K562 (cell line): ENCODE measurements around the gene RBM7. TPM values are rescaled to one million over a fixed set of nuclear protein-coding genes. Genes with fewer than 3 reads are reported as not detected.

Experiments used
- ATAC-seq: fragments of 200-7000 bp; cut with Tn5 transposase; 3 replicates; pipeline ENCODE4 v1.9.1; 2020; ENCODE audit warnings: moderate library complexity
- Bru-seq: library from RNA; stranded (reverse); fragments of 400-500 nt; gene quantifications from one replicate; lab custom pipeline; 2021; lab: Mats Ljungman, UMichigan
- BruChase-seq, 2 experiments: library from RNA; stranded (reverse); fragments of 400-500 nt; gene quantifications; one replicate each; lab custom pipeline; 2021; lab: Mats Ljungman, UMichigan
- BruUV-seq: library from RNA; stranded (reverse); fragments of 400-500 nt; replicated peaks from 2 replicates; lab custom pipeline; 2021; lab: Mats Ljungman, UMichigan
- CTCF ChIA-PET: fragments of 300-600 bp; formaldehyde crosslinking; extraction: SDS; loops from one replicate; lab custom pipeline; 2021; ENCODE audit warnings: low intra/inter-chr PET ratio; lab: Yijun Ruan, JAX
- POLR2A ChIA-PET: fragments of 300-600, 350-650 bp; sonication (Branson Sonifier 250); formaldehyde crosslinking; extraction: SDS; loops from one replicate; lab custom pipeline; 2021; ENCODE audit warnings: antibody characterized with exemption, inconsistent platforms; lab: Yijun Ruan, JAX
- DNase-seq, 4 experiments: peaks; one replicate each; pipeline versions ENCODE4 v3.0.0 to v3.0.0-alpha.2; 2011 to 2018; ENCODE audit warnings: low spot score in 3 of 4, mixed read lengths in 3 of 4; ENCODE audit errors: extremely low read depth in 1 of 4
- FAIRE-seq: peaks from 2 replicates; lab custom pipeline; 2011; peaks lifted over from hg19 to GRCh38; lab: Jason Lieb, UNC
- H2AFZ ChIP-seq: 2 replicates; pipeline ENCODE4 v1.6.0; 2011; ENCODE audit warnings: low read depth, low read length, control low read depth, inconsistent platforms
- H3K27ac ChIP-seq: fragments of 200-600 bp; 3 replicates; pipeline ENCODE4 v1.8.0; 2011; ENCODE audit warnings: low read depth, mild to moderate bottlenecking, control low read depth, inconsistent platforms, low read length, moderate library complexity, mixed read lengths; ENCODE audit errors: extremely low read depth
- H3K27me3 ChIP-seq, 2 experiments: fragments of 300-600 bp in 1 of 2; 2 replicates in 1 of 2; 3 replicates in 1 of 2; pipeline versions ENCODE4 v1.6.0 to v1.8.0; 2011; ENCODE audit warnings: inconsistent platforms in 2 of 2, low read length in 2 of 2, mild to moderate bottlenecking in 1 of 2, mixed read lengths in 1 of 2, moderate library complexity in 1 of 2; ENCODE audit not compliant: control insufficient read depth in 2 of 2, insufficient read depth in 2 of 2
- H3K36me3 ChIP-seq: fragments of 300-600 bp; 3 replicates; pipeline ENCODE4 v1.8.0; 2011; ENCODE audit warnings: mild to moderate bottlenecking, low read length, inconsistent platforms; ENCODE audit not compliant: control insufficient read depth, insufficient read depth
- H3K4me1 ChIP-seq, 2 experiments: fragments of 200-600 bp in 1 of 2; replicated peaks in 1 of 2; 2 replicates in 1 of 2; 3 replicates in 1 of 2; pipeline versions ENCODE4 v1.5.1 to v1.8.0; 2011; ENCODE audit warnings: inconsistent platforms in 2 of 2, low read length in 2 of 2, mild to moderate bottlenecking in 1 of 2, mixed read lengths in 1 of 2, moderate library complexity in 1 of 2; ENCODE audit not compliant: control insufficient read depth in 2 of 2, insufficient read depth in 2 of 2
- H3K4me2 ChIP-seq: 2 replicates; pipeline ENCODE4 v1.6.1; 2011; ENCODE audit warnings: low read length, control low read depth, inconsistent platforms, mixed read lengths; ENCODE audit not compliant: insufficient read depth
- H3K4me3 ChIP-seq: fragments of 200-600 bp; sonication (generic), shearing (Covaris generic); 2 replicates; pipeline ENCODE4 v1.5.1; 2016; ENCODE audit warnings: control low read depth, inconsistent platforms
- H3K79me2 ChIP-seq: fragments of 200-600 bp; 3 replicates; pipeline ENCODE4 v1.8.0; 2011; ENCODE audit warnings: low read length, inconsistent platforms; ENCODE audit not compliant: control insufficient read depth, insufficient read depth
- H3K9ac ChIP-seq, 2 experiments: 2 replicates each; pipeline versions ENCODE4 v1.6.0 to v1.6.1; 2011; ENCODE audit warnings: low read depth in 2 of 2, low read length in 2 of 2, control low read depth in 1 of 2, inconsistent platforms in 1 of 2, mild to moderate bottlenecking in 1 of 2, mixed read lengths in 1 of 2; ENCODE audit not compliant: insufficient read depth in 1 of 2
- H3K9me1 ChIP-seq: one replicate; pipeline ENCODE4 v1.6.0; 2011; ENCODE audit warnings: inconsistent platforms, mild to moderate bottlenecking, low read length, moderate library complexity; ENCODE audit not compliant: control insufficient read depth, insufficient read depth
- H3K9me3 ChIP-seq: replicated peaks from 2 replicates; pipeline ENCODE4 v1.5.1; 2011; ENCODE audit warnings: low read depth, low read length, inconsistent platforms; ENCODE audit not compliant: control insufficient read depth, insufficient read depth
- H4K20me1 ChIP-seq: replicated peaks from 2 replicates; pipeline ENCODE4 v1.6.1; 2011; ENCODE audit warnings: low read length, inconsistent platforms, mixed read lengths; ENCODE audit not compliant: control insufficient read depth, insufficient read depth
- CEBPB ChIP-seq: fragments of 450-650 bp; IDR thresholded peaks from 2 replicates; pipeline ENCODE4 v1.6.1; 2016; ENCODE audit warnings: missing genetic modification characterization, missing compliant biosample characterization
- ELF1 ChIP-seq: fragments of 200-800 bp; sonication (Bioruptor generic); IDR thresholded peaks from 2 replicates; pipeline ENCODE4 v1.6.1; 2016; ENCODE audit warnings: missing genetic modification characterization, missing compliant biosample characterization
- ESRRA ChIP-seq: fragments of 450-650 bp; IDR thresholded peaks from 2 replicates; pipeline ENCODE4 v1.6.1; 2014; ENCODE audit warnings: low read depth, mild to moderate bottlenecking, moderate library complexity, borderline replicate concordance
- EWSR1 ChIP-seq: fragments of 450-650 bp; IDR thresholded peaks from 2 replicates; pipeline ENCODE4 v1.6.1; 2018; ENCODE audit warnings: borderline replicate concordance, mild to moderate bottlenecking, low read depth, moderate library complexity; ENCODE audit not compliant: partially characterized antibody
- GMEB1 ChIP-seq: fragments of 250-450 bp; sonication (Bioruptor Pico); IDR thresholded peaks from 2 replicates; pipeline ENCODE4 v1.4.0; 2020; ENCODE audit warnings: mild to moderate bottlenecking
- MEIS2 ChIP-seq: fragments of 450-650 bp; IDR thresholded peaks from 2 replicates; pipeline ENCODE4 v1.6.1; 2014; ENCODE audit warnings: mild to moderate bottlenecking; ENCODE audit not compliant: partially characterized antibody
- NBN ChIP-seq: fragments of 450-650 bp; IDR thresholded peaks from 2 replicates; pipeline ENCODE4 v1.6.1; 2016; ENCODE audit warnings: low read depth, mild to moderate bottlenecking
- SNIP1 ChIP-seq: fragments of 450-650 bp; IDR thresholded peaks from 2 replicates; pipeline ENCODE4 v1.7.1; 2017; ENCODE audit warnings: low read depth, mild to moderate bottlenecking
- SREBF2 ChIP-seq: sonication (generic); formaldehyde crosslinking; IDR thresholded peaks from 2 replicates; pipeline ENCODE4 v1.4.0; 2020; ENCODE audit warnings: mild to moderate bottlenecking, missing genetic modification reagents
- ZNF316 ChIP-seq: fragments of 450-650 bp; IDR thresholded peaks from 2 replicates; pipeline ENCODE4 v1.6.1; 2016
- WGBS: fragments of 100-300 bp; shearing (Covaris generic); methylation state at CpG from one replicate; pipeline ENCODE4 v1.1.6; 2016; ENCODE audit warnings: low coverage, mixed read lengths; ENCODE audit not compliant: insufficient coverage; ENCODE audit errors: missing lambda C conversion rate; 5-methylcytosine and 5-hydroxymethylcytosine counted together
- in situ Hi-C: fragments of 300-500 bp; cut with MboI; formaldehyde crosslinking; loops from 4 replicates; pipeline ENCODE4 v1.15.0; 2018; ENCODE audit warnings: inconsistent platforms, mixed read lengths
- intact Hi-C: fragments of 100-400 bp; cut with micrococcal nuclease; formaldehyde crosslinking; loops from 2 replicates; pipeline ENCODE4 v1.14.2; 2022
- long read RNA-seq, 3 experiments: library from polyadenylated mRNA in 2 of 3; library from RNA in 1 of 3; unstranded in 2 of 3; stranded (forward) in 1 of 3; transcript quantifications; one replicate each; pipeline ENCODE4 v2.0.0, GENCODE V29; 2019 to 2022
- polyA minus RNA-seq, 3 experiments: library from RNA; depleted of rRNA, polyadenylated mRNA; stranded (reverse); fragments of >200 nt; gene quantifications; 2 replicates each; pipeline ENCODE4 v1.2.3, GENCODE V29; 2011
- polyA plus RNA-seq, 8 experiments: library from polyadenylated mRNA; depleted of rRNA in 4 of 8; stranded (reverse) in 5 of 8; unstranded in 3 of 8; fragments of >200 nt; fragmentation: Nextera tagmentation in 2 of 8; fragmentation: Illumina TruSeq in 1 of 8; extraction: Ambion mirVana in 2 of 8; extraction: Trizol in 1 of 8; gene quantifications; 2 replicates each; pipeline versions ENCODE4 v1.2.1 to v1.2.3, GENCODE V29; 2011 to 2014; ENCODE audit warnings: inconsistent platforms in 1 of 8, missing spikeins in 1 of 8
- total RNA-seq, 7 experiments: library from RNA; depleted of rRNA in 6 of 7; stranded (reverse); fragments of >200 nt in 6 of 7; fragmentation: Illumina TruSeq in 2 of 7; extraction: Trizol in 2 of 7; gene quantifications; 2 replicates each; pipeline versions ENCODE4 v1.2.1 to v1.2.3, GENCODE V29; 2011 to 2021; ENCODE audit warnings: low replicate concordance in 1 of 7

Gene RBM7
- 21.4 and 46.2 TPM in 2 replicates for total RNA-seq (2011; cell fraction: chromatin; rRNA removed; ENCODE audit: low replicate concordance)
- total RNA-seq (2011; cell fraction: nucleolus; rRNA removed) = 11.5 and 13.2 TPM in 2 replicates
- total RNA-seq (2011; cell fraction: nucleoplasm; rRNA removed) = 29.8 and 46.6 TPM in 2 replicates
- 21.7 and 27.4 TPM in 2 replicates for total RNA-seq (2014; rRNA removed)
- 42.2 and 52.5 TPM in 2 replicates for total RNA-seq (2014; rRNA removed; fragmentation: Illumina TruSeq; extraction: Trizol)
- 45.7 and 49.6 TPM in 2 replicates for total RNA-seq (2015; rRNA removed; fragmentation: Illumina TruSeq; extraction: Trizol)
- total RNA-seq (2021) = 28.5 and 31.3 TPM in 2 replicates
- 59.2 and 72.0 TPM in 2 replicates for polyA plus RNA-seq (2011; rRNA removed)
- 22.4 and 30.6 TPM in 2 replicates for polyA plus RNA-seq (2011; cell fraction: cytosol; rRNA removed)
- polyA plus RNA-seq (2011; cell fraction: nucleus; rRNA removed) = 18.0 and 25.0 TPM in 2 replicates
- polyA plus RNA-seq (2012) = 34.4 and 36.6 TPM in 2 replicates
- polyA plus RNA-seq (2014; fragmentation: Illumina TruSeq; extraction: Trizol) = 54.0 and 55.7 TPM in 2 replicates
- 10 to 100 TPM; 62.7 to 76.8 TPM for polyA plus RNA-seq (2014; fragmentation: Nextera tagmentation; extraction: Ambion mirVana)
- 24.1 and 26.0 TPM in 2 replicates for polyA plus RNA-seq (2014; rRNA removed)
- 128 and 147 TPM in 2 replicates for polyA minus RNA-seq (2011; rRNA and poly(A)+ RNA removed)
- 32.9 and 51.4 TPM in 2 replicates for polyA minus RNA-seq (2011; cell fraction: cytosol; rRNA and poly(A)+ RNA removed)
- 19.3 and 37.4 TPM in 2 replicates for polyA minus RNA-seq (2011; cell fraction: nucleus; rRNA and poly(A)+ RNA removed)
- Bru-seq, nascent RNA = percentile 94 among the genes with signal in this experiment
- BruChase-seq, experiment 1, labeled RNA remaining after a 2-hour chase = percentile 94 among the genes with signal in this experiment
- BruChase-seq, experiment 2, labeled RNA remaining after a 6-hour chase = percentile 94 among the genes with signal in this experiment
- long read RNA-seq, experiment 1, full-length matches to known transcripts = 184 of 197 reads
- long read RNA-seq, experiment 1, partial matches to known transcripts = 1 of 197 reads
- long read RNA-seq, experiment 1, other reads (novel, unspliced or antisense) = 12 of 197 reads
- long read RNA-seq, experiment 2, transcript RBM7-201 (5 exons, 2,064 nt) = major isoform, 5 of 8 reads
- long read RNA-seq, experiment 2, partial matches to known transcripts = 2 of 8 reads
- long read RNA-seq, experiment 2, other reads (novel, unspliced or antisense) = 0 of 8 reads
- long read RNA-seq, experiment 3, full-length matches to known transcripts = 55 of 59 reads
- long read RNA-seq, experiment 3, partial matches to known transcripts = 3 of 59 reads
- long read RNA-seq, experiment 3, other reads (novel, unspliced or antisense) = 1 of 59 reads

GRCh38 chr11:114400216-114400914, at the start of gene RBM7, which contains the start of gene C11orf71:
RBM7 (plus strand) TSS chr11:114400666; CDS start chr11:114400672, 6 bp downstream.
C11orf71 (minus strand) TSS chr11:114400511; CDS start chr11:114400331, 180 bp downstream.
- intact Hi-C loops (loop anchor here (1.0 to 2.0 kb wide), 2 partner anchors 39 to 120 kb away; partner anchors contain the start of gene REXO2), in situ Hi-C loops (no loop called here)
- H3K27me3 ChIP-seq = no peaks in the 10 kb centered on the region
- peak within 1 kb of the TSS; percentile 99 for H3K27ac ChIP-seq
- BruUV-seq = no TSS peak
- peak; percentile 90 for ATAC-seq
- no peaks in the 10 kb centered on the region for H3K9me1 ChIP-seq
- H4K20me1 ChIP-seq = no peaks in the 10 kb centered on the region
- H3K9me3 ChIP-seq = no peaks in the 10 kb centered on the region
- DNase-seq = peak; percentile 90 to 99 (median 92)
- H3K79me2 ChIP-seq = peaks cover 76% of the 10 kb centered on the region
- H3K9ac ChIP-seq = peak within 1 kb of the TSS; percentile 95 to 98
- ChIA-PET POLR2A (interaction anchor here (1.6 kb wide), 1 partner anchor 11 kb away, joined by 12 read pairs; no protein-coding TSS in a partner anchor), CTCF (no interaction called here)
- WGBS = under 1% methylated on average over 55 of the region's 65 CpGs
- H3K4me2 ChIP-seq = peak within 1 kb of the TSS; percentile 97
- peaks cover 28% of the 10 kb centered on the region for H3K36me3 ChIP-seq
- H3K4me3 ChIP-seq = peak within 1 kb of the TSS; percentile 54
- peak within 1 kb of the TSS; percentile 88 for H2AFZ ChIP-seq
- peaks cover 3 to 25% of the 10 kb centered on the region in 2 experiments for H3K4me1 ChIP-seq
- peak; percentile 97 for FAIRE-seq
- TF ChIP-seq ESRRA = peak; percentile 74
- no peak for TF ChIP-seq EWSR1
- peak; percentile 94 for TF ChIP-seq MEIS2
- peak; percentile 96 for TF ChIP-seq GMEB1 (CRISPR knock-in tag)
- TF ChIP-seq SNIP1 = no peak
- TF ChIP-seq ZNF316 = peak; percentile 89
- TF ChIP-seq ELF1 (tag) = peak; percentile 99
- no peak; the same call in 1 of the 2 replicates for TF ChIP-seq NBN
- TF ChIP-seq CEBPB = peak; percentile 99
- TF ChIP-seq SREBF2 (CRISPR knock-in tag) = 0 out of 2 replicates have a peak, but pooled peaks have one; percentile 10
